Activated CD4-positive, alpha-beta T cell treated with anti-CD3 and anti-CD28 coated beads, Interleukin-2, Interleukin-4, amounts not matched to agents 100 ng/mL and 50 ng/mL, durations not matched to agents 16 hours and 8 hours (primary cell): ENCODE data around the gene AHRR.
A peak's percentile ranks its signal among the peaks of the same experiment; 100 is the strongest.
"Not testable (repeated sequence)": the region's sequence is repeated elsewhere in the genome, so short reads cannot be mapped to it uniquely, and the experiment has no call there.

Source experiments
- DNase-seq: peaks from one replicate; pipeline ENCODE4 v3.0.0-alpha.2; 2020; ENCODE audit warnings: low spot score

AHRR gene

GRCh38 chr5:378301-378891 is 56.9 kb downstream of the AHRR start:
- peak; percentile 74 for DNase-seq

- peak; percentile 55 for DNase-seq
Measured at GRCh38 chr5:378976-379742, 57.6 kb downstream of the AHRR start.

- DNase-seq, result no peak
Measured at GRCh38 chr5:380701-381309, 59.3 kb downstream of the AHRR start.

GRCh38 chr5:383066-383465 is 61.6 kb downstream of the AHRR start:
- DNase-seq, result no peak

GRCh38 chr5:383621-384020 is 62.1 kb downstream of the AHRR start:
- DNase-seq, result no peak

GRCh38 chr5:384576-384975 is 63.1 kb downstream of the AHRR start:
- not testable (repeated sequence) for DNase-seq

- DNase-seq, result no peak
Measured at GRCh38 chr5:385321-385720, 63.8 kb downstream of the AHRR start.

GRCh38 chr5:386432-387341 is 65.2 kb downstream of the AHRR start:
- no peak for DNase-seq

- no peak for DNase-seq
Measured at GRCh38 chr5:387491-388265, 66.2 kb downstream of the AHRR start.

- no peak for DNase-seq
Measured at GRCh38 chr5:388266-389196, 67.0 kb downstream of the AHRR start.

GRCh38 chr5:389197-389821 is 67.8 kb downstream of the AHRR start:
- DNase-seq, result no peak

GRCh38 chr5:389891-390622 is 68.5 kb downstream of the AHRR start:
- no peak for DNase-seq

- no peak for DNase-seq
Measured at GRCh38 chr5:390623-391491, 69.3 kb downstream of the AHRR start.

GRCh38 chr5:392431-392988 is 71.0 kb downstream of the AHRR start:
- peak; percentile 98 for DNase-seq

- no peak for DNase-seq
Measured at GRCh38 chr5:393846-394275, 72.3 kb downstream of the AHRR start.

- DNase-seq, result no peak
Measured at GRCh38 chr5:394671-395155, 73.2 kb downstream of the AHRR start.

GRCh38 chr5:395156-395920 is 73.8 kb downstream of the AHRR start:
- no peak for DNase-seq
